Thyroid gland (tissue), 4 donors: ENCODE data around the gene OCA2.
"Not testable (repeated sequence)": the region's sequence is repeated elsewhere in the genome, so short reads cannot be mapped to it uniquely, and the experiment has no call there.

Source experiments
- CTCF ChIP-seq, 6 experiments: fragments of 200-600 bp in 3 of 6; fragments of 450-650 bp in 3 of 6; sonication (generic) in 3 of 6; IDR thresholded peaks; one replicate each; pipeline ENCODE4 v1.5.1; 2016 to 2019; ENCODE audit warnings: antibody characterized with exemption in 6 of 6, mild to moderate bottlenecking in 2 of 6, inconsistent platforms in 1 of 6, moderate library complexity in 1 of 6
- POLR2A ChIP-seq, 2 donors: fragments of 450-650 bp; IDR thresholded peaks; one replicate each; pipeline ENCODE4 v1.6.1; 2017; ENCODE audit warnings: antibody characterized with exemption in 2 of 2, mild to moderate bottlenecking in 2 of 2, moderate library complexity in 1 of 2

DNA sequence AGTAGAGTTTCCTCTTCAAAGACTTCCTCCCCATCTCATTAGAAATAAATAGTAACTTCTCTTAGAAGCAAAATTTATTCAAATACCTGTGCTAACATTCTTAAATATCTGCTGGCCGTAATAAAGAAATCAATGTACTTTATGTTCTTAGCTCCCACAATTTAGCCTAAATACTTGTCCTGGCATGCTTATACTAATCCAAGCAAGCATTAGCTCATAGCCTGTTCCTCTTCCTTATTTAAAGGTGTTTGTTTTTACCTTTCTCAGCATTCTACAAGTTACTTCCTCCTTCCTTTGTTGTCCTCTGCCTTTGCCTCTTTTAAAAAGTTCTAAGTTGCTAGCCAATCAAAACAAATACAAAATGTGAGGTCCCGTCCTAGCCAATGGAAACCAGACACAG lies 90.9 kb downstream of the OCA2 start:
- TF ChIP-seq CTCF, POLR2A (IDR thresholded peaks at IDR 0.05): not testable (repeated sequence)
